Ramos (cell line): ENCODE measurements around the gene FLOT2.

ENCODE experiments used
- in situ Hi-C: fragments of 300-500 bp; cut with MboI; formaldehyde crosslinking; loops from one replicate; pipeline ENCODE4 v1.14.3; 2022; ENCODE audit warnings: low sequenced_read_pairs; ENCODE audit not compliant: unreplicated experiment

FLOT2 gene

GRCh38 chr17:28856028-28856574, 41.4 kb downstream of the FLOT2 start:
- in situ Hi-C loops = loop anchor here (5.0 to 10.0 kb wide), 2 partner anchors 36 to 61 kb away; no protein-coding TSS in a partner anchor

GRCh38 chr17:28855336-28855679, 42.2 kb downstream of the FLOT2 start:
- in situ Hi-C loops = loop anchor here (5.0 to 10.0 kb wide), 2 partner anchors 37 to 61 kb away; no protein-coding TSS in a partner anchor

- in situ Hi-C loops = loop anchor here (5.0 to 10.0 kb wide), 2 partner anchors 38 to 60 kb away; no protein-coding TSS in a partner anchor
These were observed 42.8 kb downstream of the FLOT2 start, which contains the start of gene ERAL1 for GRCh38 chr17:28854457-28855335. Gene ERAL1, plus strand, starts transcription at chr17:28855016. Its CDS starts 19 bp downstream, at chr17:28855035.

- in situ Hi-C loops = loop anchor here (10.0 kb wide), 1 partner anchor 58 kb away; no protein-coding TSS in a partner anchor
These were observed 44.2 kb downstream of the FLOT2 start for GRCh38 chr17:28853295-28853694.

GRCh38 chr17:28849281-28849680, 48.3 kb downstream of the FLOT2 start:
- in situ Hi-C loops = loop anchor here (25.0 kb wide), 1 partner anchor 438 kb away; the partner anchor contains the start of gene NUFIP2

- in situ Hi-C loops = loop anchor here (25.0 kb wide), 1 partner anchor 439 kb away; the partner anchor contains the start of gene NUFIP2
These were observed 48.9 kb downstream of the FLOT2 start for GRCh38 chr17:28848667-28849066.

GRCh38 chr17:28846699-28847098, 50.8 kb downstream of the FLOT2 start:
- in situ Hi-C loops = loop anchor here (25.0 kb wide), 1 partner anchor 441 kb away; the partner anchor contains the start of gene NUFIP2

GRCh38 chr17:28846231-28846630, 51.3 kb downstream of the FLOT2 start:
- in situ Hi-C loops = loop anchor here (25.0 kb wide), 1 partner anchor 441 kb away; the partner anchor contains the start of gene NUFIP2

- in situ Hi-C loops = loop anchor here (25.0 kb wide), 1 partner anchor 444 kb away; the partner anchor contains the start of gene NUFIP2
These were observed 53.8 kb downstream of the FLOT2 start for GRCh38 chr17:28843816-28844148.

- in situ Hi-C loops = loop anchor here (25.0 kb wide), 1 partner anchor 445 kb away; the partner anchor contains the start of gene NUFIP2
These were observed 55.1 kb downstream of the FLOT2 start, which contains the start of gene FAM222B for GRCh38 chr17:28842282-28843012. Gene FAM222B, minus strand, starts transcription at chr17:28842790. Its CDS starts 76,123 bp downstream, at chr17:28766667.

- in situ Hi-C loops = loop anchor here (25.0 kb wide), 1 partner anchor 445 kb away; the partner anchor contains the start of gene NUFIP2
These were observed 55.6 kb downstream of the FLOT2 start for GRCh38 chr17:28841901-28842281.

GRCh38 chr17:28839221-28839620, 58.3 kb downstream of the FLOT2 start:
- in situ Hi-C loops = loop anchor here (25.0 kb wide), 1 partner anchor 448 kb away; the partner anchor contains the start of gene NUFIP2

GRCh38 chr17:28836541-28836940, 61.0 kb downstream of the FLOT2 start:
- in situ Hi-C loops = loop anchor here (25.0 kb wide), 1 partner anchor 451 kb away; the partner anchor contains the start of gene NUFIP2

- in situ Hi-C loops = loop anchor here (25.0 kb wide), 1 partner anchor 453 kb away; the partner anchor contains the start of gene NUFIP2
These were observed 63.1 kb downstream of the FLOT2 start for GRCh38 chr17:28834420-28834819.
